Left ventricle myocardium inferior (tissue), 1 donor: ENCODE data around the gene MYH2. TPM values are rescaled to one million over a fixed set of nuclear protein-coding genes. Genes with fewer than 3 reads are reported as not detected.
"Not testable (repeated sequence)": the region's sequence is repeated elsewhere in the genome, so short reads cannot be mapped to it uniquely, and the experiment has no call there.

Source experiments
- DNase-seq: peaks from one replicate; pipeline ENCODE4 v3.0.0-alpha.2; 2020
- H3K27ac ChIP-seq: fragments of 200-600 bp; replicated peaks from 2 replicates; pipeline ENCODE4 v1.8.0; 2021
- H3K27me3 ChIP-seq: fragments of 200-600 bp; 2 replicates; pipeline ENCODE4 v1.8.0; 2021; ENCODE audit warnings: low read depth
- H3K36me3 ChIP-seq: fragments of 200-600 bp; 2 replicates; pipeline ENCODE4 v1.8.0; 2021
- H3K4me1 ChIP-seq: fragments of 200-600 bp; 2 replicates; pipeline ENCODE4 v1.8.0; 2021
- H3K4me3 ChIP-seq: fragments of 200-600 bp; 2 replicates; pipeline ENCODE4 v1.8.0; 2021; ENCODE audit warnings: mild to moderate bottlenecking, moderate library complexity
- H3K9me3 ChIP-seq: fragments of 200-600 bp; replicated peaks from 2 replicates; pipeline ENCODE4 v1.8.0; 2021
- CTCF ChIP-seq: fragments of 200-600 bp; IDR thresholded peaks from 2 replicates; pipeline ENCODE4 v1.8.0; 2021; ENCODE audit warnings: antibody characterized with exemption, mild to moderate bottlenecking, borderline replicate concordance
- intact Hi-C: fragments of 100-400 bp; cut with micrococcal nuclease; formaldehyde crosslinking; loops from one replicate; pipeline ENCODE4 v1.11.0; 2022
- total RNA-seq: library from RNA; stranded (reverse); fragmentation: NEBNext Ultra II Directional; extraction: Animal tissue kit (Norgen Biotek cat#: 25700); gene quantifications from one replicate; pipeline ENCODE4 v1.2.1, GENCODE V29; 2021
- donor health status: DM: no; HTN: yes; CAD: no; lungs with severe emphysema.

MYH2 gene
- total RNA-seq, 1 donor from 2014 or later: 0.33 TPM

- TF ChIP-seq CTCF: no peak
- DNase-seq: no peak
- Histone ChIP-seq H3K9me3 (no peaks in the 10 kb centered on the region), H3K27me3 (peaks cover 13% of the 10 kb centered on the region), H3K36me3 (no peaks in the 10 kb centered on the region), H3K4me1 (peaks cover 5% of the 10 kb centered on the region), H3K4me3 (no peak overlapping the region), H3K27ac (no peak overlapping the region)
- intact Hi-C loops: no loop called here
These were observed 7.0 kb upstream of the MYH2 start for GRCh38 chr17:10556301-10557005.

- intact Hi-C loops: no loop called here
These were observed 556 bp upstream of the MYH2 start for GRCh38 chr17:10550014-10550413.

GRCh38 chr17:10547351-10547750 is 2.1 kb downstream of the MYH2 start:
- no peak overlapping the region for H3K4me3 ChIP-seq
- H3K4me1 ChIP-seq: no peaks in the 10 kb centered on the region
- intact Hi-C loops: no loop called here
- no peak for DNase-seq
- H3K27ac ChIP-seq: no peak overlapping the region
- peaks cover 4% of the 10 kb centered on the region for H3K9me3 ChIP-seq
- H3K27me3 ChIP-seq: peaks cover 11% of the 10 kb centered on the region
- H3K36me3 ChIP-seq: no peaks in the 10 kb centered on the region
- no peak for TF ChIP-seq CTCF

More at GRCh38 chr17:10550014-10550413, 556 bp upstream of the MYH2 start:
- Histone ChIP-seq H3K27ac (no peak overlapping the region), H3K27me3 (peaks cover 18% of the 10 kb centered on the region), H3K4me3 (no peak overlapping the region), H3K9me3 (no peaks in the 10 kb centered on the region), H3K36me3 (no peaks in the 10 kb centered on the region), H3K4me1 (no peaks in the 10 kb centered on the region)
- no peak for DNase-seq
- TF ChIP-seq CTCF: no peak

- H3K27me3 ChIP-seq, H3K27ac ChIP-seq, DNase-seq, H3K4me3 ChIP-seq, intact Hi-C loops, H3K36me3 ChIP-seq, H3K4me1 ChIP-seq: not testable (repeated sequence)
- H3K9me3 ChIP-seq: peaks cover 41% of the 10 kb centered on the region
These were observed 6.0 kb downstream of the MYH2 start for GRCh38 chr17:10543486-10543885.

- H3K27me3 ChIP-seq, H3K36me3 ChIP-seq, DNase-seq, H3K4me3 ChIP-seq, H3K4me1 ChIP-seq, H3K27ac ChIP-seq, intact Hi-C loops: not testable (repeated sequence)
- H3K9me3 ChIP-seq: peaks cover 41% of the 10 kb centered on the region
These were observed 8.3 kb downstream of the MYH2 start for GRCh38 chr17:10541179-10541578.

- H3K27me3 ChIP-seq: no peaks in the 10 kb centered on the region
- TF ChIP-seq CTCF: no peak
- no peak overlapping the region for H3K4me3 ChIP-seq
- intact Hi-C loops: no loop called here
- no peaks in the 10 kb centered on the region for H3K36me3 ChIP-seq
- H3K4me1 ChIP-seq: no peaks in the 10 kb centered on the region
- H3K9me3 ChIP-seq: no peaks in the 10 kb centered on the region
- H3K27ac ChIP-seq: no peak overlapping the region
- no peak for DNase-seq
These were observed 17.4 kb downstream of the MYH2 start for GRCh38 chr17:10532026-10532425.
